Ectodermal cell (in vitro differentiated cells): ENCODE measurements around the gene TTC33.

ENCODE experiments used
- H3K27ac ChIP-seq: 2 replicates; pipeline ENCODE4 v1.7.0; 2013; ENCODE audit warnings: mild to moderate bottlenecking, low read depth, low read length; ENCODE audit not compliant: insufficient read depth, poor library complexity, severe bottlenecking
- H3K27me3 ChIP-seq: 2 replicates; pipeline ENCODE4 v1.7.0; 2013; ENCODE audit warnings: mild to moderate bottlenecking, low read length; ENCODE audit not compliant: insufficient read depth, control insufficient read depth, poor library complexity, severe bottlenecking
- H3K36me3 ChIP-seq: one replicate; pipeline ENCODE4 v1.7.0; 2013; ENCODE audit warnings: low read length; ENCODE audit not compliant: control insufficient read depth, insufficient read depth
- H3K4me1 ChIP-seq: one replicate; pipeline ENCODE4 v1.7.0; 2013; ENCODE audit warnings: low read length; ENCODE audit not compliant: control insufficient read depth, insufficient read depth
- H3K4me3 ChIP-seq: 2 replicates; pipeline ENCODE4 v1.7.0; 2013; ENCODE audit warnings: low read depth, low read length, control low read depth; ENCODE audit not compliant: insufficient read depth
- H3K9me3 ChIP-seq: 2 replicates; pipeline ENCODE4 v1.7.0; 2013; ENCODE audit warnings: mild to moderate bottlenecking, low read length, moderate library complexity; ENCODE audit not compliant: control insufficient read depth
- WGBS, 2 experiments: methylation state at CpG; one replicate each; pipeline ENCODE4 v1.1.7; 2013; ENCODE audit warnings: missing lambda C conversion rate in 2 of 2; 5-methylcytosine and 5-hydroxymethylcytosine counted together

The TTC33 gene

GRCh38 chr5:40556811-40557210 is 198.9 kb downstream of the TTC33 start:
- no peaks in the 10 kb centered on the region for H3K36me3 ChIP-seq
- no peak overlapping the region for H3K27ac ChIP-seq
- no peaks in the 10 kb centered on the region for H3K9me3 ChIP-seq
- no peak overlapping the region for H3K4me3 ChIP-seq
- no peaks in the 10 kb centered on the region for H3K27me3 ChIP-seq
- no peaks in the 10 kb centered on the region for H3K4me1 ChIP-seq

DNA sequence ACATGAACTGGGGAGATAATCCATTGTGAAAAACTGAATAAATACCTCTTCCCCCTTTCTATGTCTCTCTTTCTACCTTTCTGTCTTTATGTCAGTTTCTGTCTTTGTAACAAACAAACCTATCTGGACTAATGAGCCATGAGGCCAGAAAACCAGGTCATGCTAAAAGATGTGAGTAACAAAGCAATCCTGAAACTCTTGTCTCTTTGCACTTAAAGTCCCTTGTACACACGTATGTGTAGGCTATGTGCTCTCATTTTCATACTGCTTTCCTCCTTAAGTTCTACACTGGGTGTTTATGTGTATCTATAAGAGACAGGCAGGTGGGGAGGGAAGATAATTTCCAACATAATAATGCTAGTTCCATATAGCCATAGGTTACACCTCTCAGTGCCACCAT is 199.9 kb downstream of the TTC33 start:
- WGBS, 2 experiments = 89 to 100% methylated on average over 1 of the region's 1 CpG

DNA sequence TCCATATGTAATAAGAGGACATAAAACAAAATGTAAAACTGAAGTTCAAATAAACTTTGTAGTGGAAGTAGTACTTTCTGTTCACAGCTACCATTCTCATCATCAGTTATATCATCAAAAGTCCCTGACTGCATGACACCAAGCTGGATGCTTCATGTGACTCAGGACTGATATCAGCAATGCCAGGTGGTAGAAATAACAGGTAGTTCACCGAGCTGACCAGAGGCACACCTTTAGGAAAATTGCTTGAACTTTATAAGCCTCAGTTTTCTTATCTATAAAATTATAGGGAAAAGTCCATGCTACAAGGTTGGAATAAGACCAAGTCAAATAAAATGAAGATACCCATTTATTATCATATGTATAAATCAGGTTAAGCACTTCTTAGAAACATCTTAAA is 200.9 kb downstream of the TTC33 start:
- H3K9me3 ChIP-seq = no peaks in the 10 kb centered on the region
- H3K27me3 ChIP-seq = no peaks in the 10 kb centered on the region
- H3K4me1 ChIP-seq = no peaks in the 10 kb centered on the region
- H3K4me3 ChIP-seq = no peak overlapping the region
- 90 to 100% methylated on average over 1 of the region's 1 CpG for WGBS, 2 experiments
- no peak overlapping the region for H3K27ac ChIP-seq
- H3K36me3 ChIP-seq = no peaks in the 10 kb centered on the region

More for the DNA sequence above, 199.9 kb downstream of the TTC33 start:
- H3K4me3 ChIP-seq = no peak overlapping the region
- H3K27me3 ChIP-seq = no peaks in the 10 kb centered on the region
- H3K4me1 ChIP-seq = no peaks in the 10 kb centered on the region
- H3K27ac ChIP-seq = no peak overlapping the region
- H3K36me3 ChIP-seq = no peaks in the 10 kb centered on the region
- no peaks in the 10 kb centered on the region for H3K9me3 ChIP-seq

- 100% methylated on average over 1 of the region's 1 CpG for WGBS, 2 experiments
- Histone ChIP-seq H3K27me3 (no peaks in the 10 kb centered on the region), H3K36me3 (no peaks in the 10 kb centered on the region), H3K4me1 (no peaks in the 10 kb centered on the region), H3K4me3 (no peak overlapping the region), H3K27ac (no peak overlapping the region), H3K9me3 (no peaks in the 10 kb centered on the region)
Observed at GRCh38 chr5:40554054-40554453, 201.7 kb downstream of the TTC33 start.

DNA sequence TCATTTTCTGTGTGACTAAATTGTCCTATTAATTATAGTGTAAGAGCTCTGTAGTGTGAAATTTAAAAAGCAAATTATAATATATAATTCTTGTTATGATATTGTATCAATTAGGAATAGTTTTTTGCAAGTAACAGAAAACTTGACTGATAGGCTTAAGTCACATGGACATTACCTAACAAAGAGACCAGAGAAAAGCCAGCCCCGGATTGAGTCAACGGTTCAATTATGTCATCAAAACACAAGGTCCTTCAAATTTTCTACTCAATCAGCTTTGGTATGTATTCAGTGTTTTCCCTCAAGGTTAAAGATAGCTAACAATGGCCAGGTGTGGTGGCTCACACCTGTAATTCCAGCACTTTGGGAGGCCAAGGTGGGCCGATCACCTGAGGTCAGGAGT is 202.8 kb downstream of the TTC33 start:
- Histone ChIP-seq H3K4me1 (no peaks in the 10 kb centered on the region), H3K36me3 (no peaks in the 10 kb centered on the region), H3K27me3 (no peaks in the 10 kb centered on the region), H3K9me3 (no peaks in the 10 kb centered on the region), H3K27ac (no peak overlapping the region), H3K4me3 (no peak overlapping the region)
- 74 to 93% methylated on average over 3 of the region's 3 CpGs for WGBS, 2 experiments

DNA sequence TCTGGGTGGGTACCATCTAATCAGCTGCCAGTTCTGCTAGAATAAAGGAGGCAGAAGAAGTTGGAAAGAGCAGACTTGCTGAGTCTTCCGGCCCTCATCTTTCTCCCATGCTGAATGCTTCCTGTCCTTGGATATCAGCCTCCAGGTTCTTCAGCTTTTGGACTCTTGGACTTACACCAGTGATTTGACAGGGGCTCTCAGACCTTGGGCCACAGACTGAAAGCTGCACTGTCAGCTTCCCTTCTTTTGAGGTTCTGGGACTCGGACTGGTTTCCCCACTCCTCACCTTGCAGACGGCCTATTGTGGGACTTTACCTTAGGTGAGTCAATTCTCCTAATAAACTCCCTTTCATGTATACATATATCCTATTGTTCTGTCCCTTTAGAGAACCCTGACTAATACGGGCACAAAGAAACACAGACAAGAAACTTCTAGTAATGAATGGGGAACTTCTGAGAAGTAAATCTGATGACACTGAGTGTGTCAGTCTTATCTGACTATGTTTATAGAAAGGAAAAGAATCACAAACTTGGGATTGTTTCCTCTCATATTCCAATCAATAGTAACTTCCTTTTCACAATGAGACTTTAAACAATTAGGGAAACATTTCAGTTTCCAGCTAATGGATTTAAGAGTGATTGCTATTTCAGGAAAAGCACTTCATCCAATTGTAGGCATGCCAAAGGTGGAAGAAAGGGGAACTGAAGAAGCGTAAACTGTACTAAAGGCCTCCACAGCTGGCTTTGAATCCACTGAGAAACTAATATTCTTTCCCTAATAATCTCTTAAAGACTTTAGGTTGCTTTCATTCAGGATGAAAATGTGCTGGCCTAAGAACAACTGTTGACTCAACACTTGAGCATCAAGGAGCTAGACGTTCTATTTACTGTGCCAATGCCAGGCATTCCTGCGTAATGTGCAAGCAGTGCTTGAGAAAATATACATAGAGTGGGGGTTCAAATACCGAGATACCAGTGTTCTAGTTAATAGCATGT is 204.0 kb downstream of the TTC33 start:
- H3K27ac ChIP-seq = no peak overlapping the region
- 79 to 84% methylated on average over 6 to 8 of the region's 8 CpGs for WGBS, 2 experiments
- no peaks in the 10 kb centered on the region for H3K9me3 ChIP-seq
- no peaks in the 10 kb centered on the region for H3K36me3 ChIP-seq
- H3K27me3 ChIP-seq = no peaks in the 10 kb centered on the region
- H3K4me1 ChIP-seq = no peaks in the 10 kb centered on the region
- no peak overlapping the region for H3K4me3 ChIP-seq

GRCh38 chr5:40550481-40550880 is 205.3 kb downstream of the TTC33 start:
- H3K4me3 ChIP-seq = no peak overlapping the region

GRCh38 chr5:40549616-40550015 is 206.1 kb downstream of the TTC33 start:
- WGBS, 2 experiments = no CpG with 5 or more reads among the region's 1 CpG
- H3K27ac ChIP-seq = no peak overlapping the region
- H3K4me1 ChIP-seq = no peaks in the 10 kb centered on the region
- H3K36me3 ChIP-seq = no peaks in the 10 kb centered on the region
- H3K27me3 ChIP-seq = no peaks in the 10 kb centered on the region
- H3K4me3 ChIP-seq = no peak overlapping the region
- H3K9me3 ChIP-seq = no peaks in the 10 kb centered on the region

More at GRCh38 chr5:40550481-40550880, 205.3 kb downstream of the TTC33 start:
- H3K27ac ChIP-seq = no peak overlapping the region
- H3K36me3 ChIP-seq = no peaks in the 10 kb centered on the region
- H3K4me1 ChIP-seq = no peaks in the 10 kb centered on the region
- H3K9me3 ChIP-seq = no peaks in the 10 kb centered on the region
- no peaks in the 10 kb centered on the region for H3K27me3 ChIP-seq

DNA sequence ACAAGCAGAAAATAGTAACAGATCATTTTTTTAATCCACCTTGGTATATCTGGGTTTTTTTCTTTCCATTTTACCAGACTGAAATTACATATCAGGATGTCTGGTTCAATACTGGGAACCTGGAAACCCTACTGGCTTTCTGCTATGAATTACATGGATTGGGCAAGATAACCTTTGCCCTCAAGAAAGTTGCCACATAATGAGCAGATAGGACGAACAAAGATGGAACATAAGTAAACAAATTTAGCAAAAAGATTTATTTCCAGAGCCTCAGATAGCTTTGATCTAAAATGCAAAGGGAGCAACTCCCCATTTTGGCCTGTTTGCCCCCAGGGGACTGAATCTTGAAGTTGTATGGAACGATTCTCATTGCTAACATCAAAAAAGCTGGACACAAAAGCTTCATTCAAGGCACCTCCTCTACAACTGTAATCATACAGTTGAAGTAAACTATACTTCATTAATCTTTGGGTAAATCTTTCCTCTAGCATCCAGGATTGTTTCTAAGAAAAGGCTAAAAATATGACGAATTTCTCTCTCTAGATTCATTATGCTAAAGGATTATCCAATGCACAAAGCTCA is 207.7 kb downstream of the TTC33 start:
- Histone ChIP-seq H3K27me3 (no peaks in the 10 kb centered on the region), H3K4me1 (no peaks in the 10 kb centered on the region), H3K4me3 (no peak overlapping the region), H3K27ac (no peak overlapping the region), H3K9me3 (no peaks in the 10 kb centered on the region), H3K36me3 (no peaks in the 10 kb centered on the region)
- WGBS, 2 experiments = 88 to 95% methylated on average over 2 to 3 of the region's 3 CpGs

GRCh38 chr5:40547557-40547956 is 208.2 kb downstream of the TTC33 start:
- Histone ChIP-seq H3K9me3 (no peaks in the 10 kb centered on the region), H3K36me3 (no peaks in the 10 kb centered on the region), H3K4me3 (no peak overlapping the region), H3K27ac (no peak overlapping the region), H3K4me1 (no peaks in the 10 kb centered on the region), H3K27me3 (no peaks in the 10 kb centered on the region)
- WGBS, 2 experiments = 96 to 98% methylated on average over 4 of the region's 4 CpGs
